HG03354 (cell line): ENCODE results near the gene NKD1.
A peak's percentile ranks its signal among the peaks of the same experiment; 100 is the strongest.
"Not testable (repeated sequence)": the region's sequence is repeated elsewhere in the genome, so short reads cannot be mapped to it uniquely, and the experiment has no call there.

ENCODE experiments used
- ATAC-seq: cut with Tn5 transposase; IDR thresholded peaks from one replicate; pipeline ENCODE4 v1.9.1; 2021; ENCODE audit warnings: mild to moderate bottlenecking; ENCODE audit not compliant: unreplicated experiment, poor library complexity, severe bottlenecking

The NKD1 gene

DNA sequence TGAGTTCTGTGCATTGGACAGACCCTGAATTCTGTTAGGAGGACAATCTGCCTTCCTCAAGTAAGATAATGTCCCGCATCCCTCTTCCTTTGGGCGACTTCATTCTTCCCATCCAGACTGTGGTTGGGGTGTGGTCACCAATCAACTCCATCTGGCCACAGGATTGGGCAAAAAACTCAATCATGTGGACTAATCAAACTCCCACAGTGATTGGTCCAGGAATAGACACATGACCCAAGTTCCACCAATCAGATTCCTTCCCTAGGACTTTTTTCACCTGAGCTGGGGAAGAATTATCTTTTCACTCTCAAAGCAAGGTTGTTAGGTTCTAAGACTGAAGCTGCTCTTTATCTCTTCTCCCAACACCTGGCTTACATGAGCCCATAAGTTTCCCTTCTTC is 13.2 kb upstream of the NKD1 start:
- no peak for ATAC-seq

DNA sequence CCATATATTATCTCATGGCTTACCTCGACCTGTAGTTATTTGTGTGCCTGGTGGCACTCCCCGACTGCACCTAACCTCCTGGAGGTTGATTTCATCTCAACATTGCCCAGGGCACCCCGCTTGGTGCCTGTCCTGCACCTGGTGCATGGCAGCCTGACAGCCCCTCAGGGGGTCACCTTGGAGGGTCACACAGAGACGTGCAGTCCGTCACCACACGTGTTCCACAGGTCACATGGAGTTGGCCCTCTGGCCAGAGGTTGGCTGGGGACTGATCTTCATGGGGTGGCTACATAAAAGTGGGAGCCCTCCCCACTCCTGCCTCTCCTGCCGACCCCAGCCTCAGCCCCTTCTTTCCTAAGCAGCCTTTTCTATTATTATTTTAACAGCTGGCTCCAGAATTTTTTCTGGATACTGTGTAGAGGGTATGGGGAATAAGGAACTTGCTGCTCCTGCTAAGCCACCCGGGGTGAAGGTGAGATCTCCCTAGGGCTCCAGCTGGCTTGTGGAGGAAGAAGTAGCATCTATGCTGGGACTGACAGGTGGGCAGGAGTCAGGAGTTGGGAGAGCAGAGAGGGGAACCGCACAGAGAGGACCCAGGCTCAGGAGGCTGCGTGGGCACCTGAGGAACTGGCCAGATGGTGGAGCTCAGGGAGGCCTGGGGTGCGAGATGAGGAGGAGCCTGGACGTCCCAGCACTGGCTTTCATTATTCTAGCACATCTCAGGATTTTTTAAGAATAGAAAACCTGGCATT is 12.5 kb upstream of the NKD1 start:
- ATAC-seq: no peak

DNA sequence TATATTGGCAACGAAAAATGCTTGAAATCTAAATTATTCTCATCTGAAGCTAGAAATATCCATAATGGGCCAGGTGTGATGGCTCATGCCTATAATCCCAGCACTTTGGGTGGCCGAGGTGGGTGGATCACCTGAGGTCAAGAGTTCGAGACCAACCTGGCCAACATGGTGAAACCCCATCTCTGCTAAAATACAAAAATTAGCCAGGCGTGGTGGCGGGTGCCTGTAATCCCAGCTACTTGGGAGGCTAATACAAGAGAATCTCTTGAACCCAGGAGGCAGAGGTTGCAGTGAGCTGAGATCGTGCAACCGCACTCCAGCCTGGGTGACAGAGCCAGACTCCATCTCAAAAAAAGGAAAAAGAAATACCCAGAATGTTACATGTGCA is 11.9 kb upstream of the NKD1 start:
- not testable (repeated sequence) for ATAC-seq

DNA sequence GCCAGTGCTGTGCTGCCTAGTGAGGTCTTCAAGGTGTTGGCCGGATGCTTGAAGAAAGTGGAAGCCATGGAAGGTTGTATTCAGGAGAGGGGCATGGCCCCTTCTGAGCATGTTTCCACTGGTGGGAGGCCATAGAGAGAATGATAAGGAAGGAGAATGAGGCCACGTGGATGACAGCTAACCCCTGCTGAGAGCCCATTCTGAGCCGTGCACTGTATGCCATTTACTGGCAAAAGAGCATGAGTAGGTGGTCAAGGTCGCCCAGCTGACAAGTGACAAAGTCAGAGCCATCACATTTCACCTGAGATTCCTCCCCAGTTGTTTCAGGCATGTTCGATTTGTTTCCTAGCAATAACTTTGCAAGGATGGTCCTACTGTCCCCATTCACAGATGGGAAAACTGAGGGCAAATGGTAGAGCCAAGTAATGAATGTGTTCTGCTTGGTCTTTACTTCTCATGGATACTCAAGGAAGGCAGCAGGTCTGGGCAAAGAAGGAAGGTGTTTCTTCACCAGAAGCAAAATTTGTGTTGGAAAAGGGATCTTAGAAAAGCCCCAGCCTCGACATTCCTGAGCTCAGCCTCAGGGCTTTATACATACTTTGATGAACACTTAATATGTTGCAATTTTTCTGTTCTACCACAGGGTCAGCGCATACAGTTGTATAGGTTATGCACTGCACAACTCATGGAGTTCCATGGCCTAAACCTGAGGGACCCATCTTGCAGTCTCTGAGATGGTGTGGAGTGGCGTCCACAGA is 10.5 kb upstream of the NKD1 start:
- ATAC-seq: no peak

DNA sequence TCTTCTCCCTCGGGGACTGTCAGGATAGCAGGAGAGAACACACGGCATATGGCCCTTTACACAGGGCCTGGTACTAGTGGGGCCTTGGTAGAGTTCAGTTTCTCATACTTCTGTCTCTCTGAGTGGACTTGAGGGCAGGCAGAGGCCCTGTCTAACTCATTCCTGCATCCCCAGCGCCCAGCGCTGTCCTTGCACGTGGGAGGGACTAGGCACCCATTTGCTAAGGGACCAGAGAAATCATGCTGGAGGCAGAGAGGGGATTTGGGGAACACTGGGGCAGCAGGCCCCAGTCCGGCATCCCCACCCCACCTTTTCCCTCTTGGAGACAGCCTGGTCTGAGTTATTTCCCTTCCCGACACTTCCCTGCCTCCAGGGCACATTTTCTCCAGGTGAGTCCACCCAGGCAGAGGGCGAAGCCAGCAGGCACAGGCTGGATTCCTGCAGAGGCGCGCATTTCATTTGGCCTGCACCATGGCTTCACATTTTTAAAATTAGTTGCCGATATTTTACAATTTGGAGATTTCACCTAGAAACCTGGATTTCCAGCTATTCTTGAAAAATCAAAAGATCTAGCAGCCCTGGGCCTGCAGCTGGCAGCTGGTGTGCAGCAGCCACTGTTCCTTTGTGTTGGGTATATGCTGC is 9.7 kb upstream of the NKD1 start:
- ATAC-seq: no peak

DNA sequence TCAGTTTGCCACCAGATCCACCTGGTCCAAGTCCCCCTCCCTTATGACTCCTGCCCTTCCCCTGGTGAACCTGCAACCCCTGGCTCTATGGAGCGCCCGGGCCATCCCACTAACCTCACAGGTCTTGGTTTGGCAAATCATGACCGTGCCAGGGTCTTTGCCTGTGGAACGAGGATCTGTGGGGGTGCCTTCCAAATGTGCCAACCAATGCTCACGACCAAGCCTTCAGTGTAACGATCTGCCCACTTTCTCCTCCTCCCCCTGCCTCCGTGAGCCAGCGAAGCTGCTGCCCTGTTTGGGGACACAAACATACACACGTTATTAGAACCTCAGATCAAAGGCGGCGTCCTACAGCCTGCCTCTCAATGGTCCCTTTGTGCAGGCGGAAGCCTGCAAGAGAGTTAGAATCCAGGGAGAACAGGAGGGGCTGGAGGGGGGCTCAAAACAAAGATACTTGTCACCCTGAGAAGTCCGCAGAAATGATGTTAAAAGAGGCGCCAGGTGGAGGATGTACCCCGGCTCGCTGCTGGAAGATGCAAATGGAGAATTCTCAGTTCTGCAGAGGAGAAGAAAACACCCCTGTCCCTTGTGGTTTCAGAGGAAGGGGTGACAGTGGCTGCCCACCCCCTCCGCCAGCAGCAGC is 9.0 kb upstream of the NKD1 start:
- ATAC-seq: no peak

DNA sequence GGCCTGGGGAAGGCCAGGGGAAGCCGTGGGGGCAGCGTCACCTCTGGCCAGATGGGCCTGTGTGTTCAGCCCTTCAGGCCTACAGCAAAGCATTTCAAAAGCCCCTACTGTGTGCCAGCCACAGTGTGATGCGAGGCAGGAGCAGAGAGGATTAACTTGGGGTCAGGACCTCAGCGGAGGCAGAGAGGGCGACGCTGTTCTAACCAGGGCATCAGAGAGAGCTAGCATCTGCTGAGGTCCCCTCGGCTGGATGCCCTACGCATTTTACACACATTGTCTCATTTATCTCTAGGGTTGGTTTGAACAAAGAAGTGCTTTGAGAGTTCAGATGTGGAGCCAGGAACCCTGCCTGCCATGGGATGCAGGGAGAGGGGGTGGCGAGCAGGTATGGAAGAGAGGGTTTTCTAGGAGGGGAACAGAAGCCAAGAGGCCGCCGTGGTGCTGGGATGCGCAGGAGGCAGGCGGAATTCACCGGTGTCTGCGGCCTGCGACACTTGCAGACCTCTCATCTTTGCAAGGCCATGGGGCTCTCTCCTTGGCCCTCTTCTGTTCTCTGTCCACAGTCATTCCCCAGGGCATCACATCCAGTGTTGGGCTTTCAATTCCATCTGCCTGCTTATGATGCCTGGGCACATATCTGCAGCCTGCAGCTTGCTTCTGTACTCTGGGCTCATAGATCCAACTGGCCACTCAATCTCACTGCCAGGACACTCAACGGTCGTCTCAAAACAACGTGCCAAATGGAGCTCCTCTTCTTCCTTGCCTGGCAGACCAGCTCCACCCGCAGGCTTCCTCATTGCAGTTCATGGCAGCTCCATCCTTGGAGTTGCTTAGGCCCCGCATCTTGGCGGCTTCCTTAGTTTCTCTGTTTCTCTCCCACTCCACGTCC is 8.1 kb upstream of the NKD1 start:
- ATAC-seq: no peak

DNA sequence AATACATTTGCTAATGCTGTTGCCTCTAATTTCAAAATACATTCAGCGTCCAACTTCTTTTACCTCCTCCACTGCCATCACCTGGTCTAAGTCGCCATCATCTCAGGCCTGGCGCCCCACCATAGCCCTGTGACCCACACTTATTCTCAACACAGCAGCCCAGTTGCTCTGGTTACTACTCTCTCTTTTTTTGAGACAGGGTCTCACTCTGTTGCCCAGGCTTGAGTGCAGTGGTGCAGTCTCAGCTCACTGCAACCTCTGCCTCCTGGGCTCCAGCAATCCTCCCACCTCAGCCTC is 7.5 kb upstream of the NKD1 start:
- ATAC-seq: no peak

DNA sequence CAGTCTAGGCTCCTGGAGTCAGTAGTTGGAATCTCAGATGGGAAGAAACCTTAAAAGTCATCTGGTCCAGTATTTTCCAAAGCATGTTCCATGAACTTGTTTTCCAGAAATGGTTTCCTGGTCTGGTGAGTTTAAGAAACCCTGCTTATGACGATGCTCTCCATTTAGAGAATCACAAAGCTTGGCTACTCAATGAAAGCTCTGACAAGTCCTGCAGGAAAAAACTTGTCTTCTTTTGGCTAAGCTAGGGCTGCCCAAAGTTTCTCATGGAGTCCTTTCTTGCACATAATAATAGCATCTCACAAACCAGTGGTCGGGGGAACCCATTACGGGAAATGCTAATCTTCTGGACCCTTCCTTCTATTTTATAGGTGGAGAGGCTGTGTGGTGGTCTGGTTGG is 5.5 kb upstream of the NKD1 start:
- ATAC-seq: no peak

DNA sequence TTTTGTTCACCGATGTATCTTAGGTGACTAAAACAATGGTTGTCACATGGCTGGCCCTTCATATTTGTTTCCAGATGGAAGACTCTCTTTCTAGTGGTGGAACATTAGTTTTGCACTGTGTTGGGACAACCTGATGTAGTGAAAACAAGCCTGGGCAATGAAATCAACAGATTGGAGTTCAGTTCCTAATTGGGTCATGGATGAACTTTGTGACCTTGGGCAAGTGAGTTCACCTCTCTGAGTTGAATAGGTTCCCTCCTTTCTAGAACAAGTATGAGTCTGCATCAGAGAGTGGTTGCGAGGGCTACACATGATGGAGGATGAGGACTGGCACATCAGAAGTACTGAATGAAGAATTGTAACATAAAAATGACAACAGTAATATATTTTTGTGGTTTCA is 2.1 kb upstream of the NKD1 start:
- ATAC-seq: no peak

DNA sequence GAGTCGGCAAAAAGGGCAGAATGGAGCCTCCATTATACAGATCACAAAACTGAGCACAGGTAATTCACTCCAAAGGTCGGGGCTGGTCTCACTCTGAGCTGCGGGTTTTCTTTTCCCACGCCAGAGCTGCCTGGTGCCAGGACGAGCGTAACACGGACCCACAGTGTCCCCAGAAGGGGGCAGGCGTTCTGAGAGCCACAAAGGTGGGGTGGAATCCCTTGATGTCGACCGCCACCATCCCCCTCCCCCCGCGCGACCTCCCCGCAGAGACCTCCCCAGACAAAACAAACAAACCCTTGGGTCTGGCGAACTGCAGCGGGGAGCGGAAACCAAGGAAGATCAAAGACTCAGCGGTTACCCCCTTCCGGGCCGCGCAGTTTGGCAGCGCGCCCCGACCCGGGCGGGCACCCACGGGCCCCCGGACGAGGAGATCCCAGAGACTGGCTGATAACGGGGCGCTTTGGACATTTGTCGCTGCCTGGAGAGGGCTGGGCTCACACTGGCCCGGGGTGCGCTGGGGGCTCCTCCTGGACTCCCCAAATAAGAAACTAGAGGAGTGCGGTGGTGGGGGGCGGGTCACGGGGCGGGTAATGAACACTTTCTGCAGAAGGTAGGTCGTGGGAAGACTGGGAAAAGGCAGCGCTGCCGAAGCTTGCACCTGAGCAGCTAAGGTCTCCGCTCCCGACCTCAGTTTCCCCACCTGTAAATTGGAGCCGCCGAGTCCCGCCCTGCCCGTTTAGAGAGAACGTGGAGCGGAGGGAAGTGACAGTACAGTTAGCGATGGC is 664 bp upstream of the NKD1 start:
- ATAC-seq: peak; percentile 41

DNA sequence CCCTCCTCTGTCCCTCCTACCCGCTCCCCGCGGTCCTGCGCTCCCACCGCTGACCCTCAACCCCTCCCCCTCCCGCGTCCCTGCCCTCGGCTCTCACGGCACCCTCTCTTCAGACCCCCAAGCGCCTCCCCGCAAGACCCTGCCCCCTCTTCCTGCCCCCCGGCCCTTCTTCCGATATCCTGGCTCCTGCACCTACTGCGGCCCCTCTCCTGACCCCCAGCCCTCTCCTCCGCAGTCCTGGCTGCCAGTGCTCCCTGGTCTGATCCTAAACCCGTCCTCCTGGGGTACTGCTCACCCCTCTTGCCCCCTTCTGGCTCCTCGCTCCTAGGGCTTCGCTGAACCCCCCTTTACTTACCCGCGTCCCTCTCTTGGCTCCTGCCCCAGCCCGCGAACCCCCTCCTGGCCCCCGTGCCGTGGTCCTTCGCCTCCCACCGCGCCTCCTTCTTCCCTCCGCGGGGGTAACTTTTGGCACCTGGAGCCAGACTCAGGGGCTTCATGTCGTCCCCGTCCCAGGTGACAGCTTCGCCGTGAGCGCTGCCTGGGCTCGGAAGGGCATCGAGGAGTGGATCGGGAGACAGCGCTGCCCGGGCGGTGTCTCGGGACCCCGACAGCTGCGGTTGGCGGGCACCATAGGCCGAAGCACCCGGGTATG is 839 bp downstream of the NKD1 start:
- ATAC-seq: no peak

DNA sequence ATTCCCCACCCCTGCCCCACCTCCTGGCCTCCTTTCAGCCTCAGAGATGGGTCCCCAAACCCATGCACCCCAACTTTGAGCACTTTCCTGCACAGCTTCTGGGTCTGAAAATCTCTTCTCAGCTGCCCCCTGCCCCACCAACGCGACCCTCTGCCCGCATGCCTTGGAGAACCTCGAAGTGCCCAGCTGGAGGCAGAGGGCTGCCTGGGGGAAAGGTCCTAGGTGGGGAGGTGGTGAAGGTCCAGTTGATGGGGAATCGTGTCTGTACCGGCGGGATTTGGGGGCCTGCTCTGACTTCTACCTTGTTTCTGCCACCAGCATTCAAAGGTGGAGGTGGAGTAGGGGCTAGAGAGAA is 1.3 kb downstream of the NKD1 start:
- ATAC-seq: no peak

DNA sequence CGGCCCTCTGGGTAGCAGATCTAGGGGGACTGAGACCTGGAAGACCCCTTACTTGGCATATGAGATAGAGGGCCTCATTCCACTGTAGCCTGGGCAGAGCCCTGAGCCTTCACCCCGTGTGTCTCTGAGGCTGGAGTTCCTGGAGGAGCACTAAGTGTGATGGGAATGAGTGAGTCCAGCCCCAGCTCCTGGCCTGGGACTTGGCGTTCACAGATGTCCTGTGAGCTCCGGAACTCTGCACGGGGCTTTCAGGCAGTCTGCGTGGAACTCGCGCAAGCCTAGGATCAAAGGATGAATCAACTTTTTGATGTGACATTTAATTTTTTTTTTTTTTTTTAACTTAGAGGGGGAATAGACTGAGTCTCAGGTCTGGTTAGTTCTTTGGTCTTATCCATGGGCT is 1.8 kb downstream of the NKD1 start:
- ATAC-seq: no peak

DNA sequence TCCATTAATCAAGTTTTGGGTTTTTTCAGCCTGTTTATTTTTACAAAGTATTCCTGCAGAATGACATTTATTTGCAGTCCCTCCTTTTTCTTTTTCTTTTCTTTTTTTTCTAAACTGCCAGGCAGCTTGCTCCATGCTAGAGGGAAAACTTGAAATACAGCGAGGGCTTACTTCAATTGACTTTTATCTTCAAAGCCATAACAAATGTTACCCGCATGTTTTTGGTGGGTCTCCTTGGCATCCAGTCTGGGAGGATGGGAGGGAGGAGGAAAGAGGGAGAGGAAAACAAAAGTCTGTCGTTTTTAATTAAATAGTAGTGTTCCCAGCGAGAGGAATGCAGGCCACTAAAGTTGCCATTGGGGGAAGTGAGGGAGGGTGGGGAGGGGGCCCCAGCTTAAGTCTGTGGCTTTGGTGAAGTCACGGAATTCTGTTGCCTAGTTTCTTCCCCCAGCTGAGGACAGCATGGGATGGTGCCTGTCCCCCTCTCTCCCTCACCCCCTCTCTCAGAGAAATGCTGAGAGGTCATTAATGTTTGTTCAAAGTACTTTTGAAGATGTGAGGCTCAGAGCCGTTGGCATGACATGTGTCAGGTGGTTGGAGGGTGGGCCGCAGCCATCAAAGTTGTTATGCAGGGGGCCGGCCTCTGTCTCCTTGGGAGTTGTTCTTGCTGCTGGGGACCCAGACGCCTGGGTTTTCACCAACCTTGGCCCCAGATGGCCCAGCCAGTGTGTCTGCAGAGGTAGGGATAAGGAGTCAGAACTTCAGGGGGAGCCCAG is 2.9 kb downstream of the NKD1 start:
- ATAC-seq: no peak

DNA sequence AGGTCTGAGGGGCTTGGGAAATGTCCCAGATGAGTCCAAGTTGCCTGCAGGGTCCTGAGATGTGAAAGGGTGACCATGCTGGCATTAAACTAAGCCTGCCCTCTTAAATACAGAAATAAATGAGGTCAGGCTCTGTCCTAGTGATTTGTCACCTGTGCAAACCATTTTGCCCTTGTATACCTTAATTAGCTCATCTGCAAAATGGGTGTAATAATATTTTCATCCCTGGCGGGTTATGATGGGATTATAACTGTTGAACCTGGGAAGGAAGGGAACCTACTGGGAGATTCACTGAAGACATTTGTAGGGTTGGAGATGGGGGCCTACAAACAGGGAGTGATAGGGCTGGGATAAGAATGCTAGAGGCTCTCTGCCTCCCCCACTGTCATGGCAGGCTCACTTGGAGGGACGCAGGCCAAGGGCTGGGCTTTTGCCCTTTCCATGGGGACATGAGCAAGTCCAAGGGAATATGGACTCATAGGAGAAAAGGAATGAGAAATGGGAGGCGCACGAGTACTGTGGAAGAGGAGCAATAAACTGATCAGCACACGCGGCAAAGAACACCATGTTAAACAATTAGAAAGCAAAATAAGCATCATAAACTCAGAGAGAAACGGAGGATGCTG is 4.4 kb downstream of the NKD1 start:
- no peak for ATAC-seq

DNA sequence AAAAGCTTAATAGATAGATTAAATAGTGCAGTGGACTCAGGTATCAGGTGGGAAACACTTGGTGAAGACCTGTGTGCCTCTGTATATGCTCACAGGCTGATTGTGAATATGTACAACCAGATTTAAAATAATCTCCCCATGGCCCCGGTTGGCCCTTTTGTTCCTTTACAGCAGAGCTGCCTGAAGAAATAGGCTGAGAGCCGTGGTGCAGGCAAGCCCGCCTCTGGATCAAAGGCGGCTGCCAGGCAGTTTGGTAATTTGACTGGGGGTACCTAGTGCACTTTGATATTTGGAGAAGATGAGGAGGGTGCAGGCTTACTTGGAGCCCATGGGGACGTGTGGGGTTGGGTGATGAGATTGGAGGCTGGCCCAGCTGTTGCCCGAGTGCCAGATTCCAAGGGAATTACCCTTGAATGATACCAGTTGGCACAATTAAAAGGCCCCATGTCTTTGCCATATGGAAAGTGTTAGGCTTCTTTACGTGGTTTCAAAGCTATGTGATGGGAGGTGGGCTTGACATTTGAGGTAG is 5.0 kb downstream of the NKD1 start:
- ATAC-seq: no peak
